OCI-LY1 (cell line): ENCODE results near the gene SCGB2A2.

Experiments
- H2AFZ ChIP-seq: fragments of 200-600 bp; sonication (generic), shearing (Covaris generic); 2 replicates; pipeline ENCODE4 v1.6.0; 2014; ENCODE audit warnings: antibody characterized with exemption, mild to moderate bottlenecking, low read length
- H3F3A ChIP-seq: fragments of 200-600 bp; sonication (generic), shearing (Covaris generic); 2 replicates; pipeline ENCODE4 v1.6.0; 2014; ENCODE audit warnings: mild to moderate bottlenecking, antibody characterized with exemption, low read length, moderate library complexity; ENCODE audit not compliant: insufficient read depth
- H3K27ac ChIP-seq: fragments of 200-600 bp; sonication (generic); 2 replicates; pipeline ENCODE4 v1.5.1; 2014; ENCODE audit warnings: low read length, mixed run types, mild to moderate bottlenecking, low read depth; ENCODE audit not compliant: poor library complexity, severe bottlenecking
- H3K27me3 ChIP-seq: fragments of 200-600 bp; sonication (generic); 2 replicates; pipeline ENCODE4 v1.6.0; 2014; ENCODE audit warnings: antibody characterized with exemption, mild to moderate bottlenecking, low read length, moderate library complexity; ENCODE audit not compliant: insufficient read depth
- H3K36me3 ChIP-seq: fragments of 200-600 bp; sonication (generic); 2 replicates; pipeline ENCODE4 v1.6.1; 2014; ENCODE audit warnings: mild to moderate bottlenecking, antibody characterized with exemption, low read length, moderate library complexity, mixed read lengths; ENCODE audit not compliant: insufficient read depth
- H3K4me1 ChIP-seq: fragments of 200-600 bp; sonication (generic); 2 replicates; pipeline ENCODE4 v1.5.1; 2014; ENCODE audit warnings: mild to moderate bottlenecking, low read length, moderate library complexity; ENCODE audit not compliant: insufficient read depth, severe bottlenecking
- H3K4me2 ChIP-seq: fragments of 200-600 bp; sonication (generic), shearing (Covaris generic); 2 replicates; pipeline ENCODE4 v1.6.1; 2014; ENCODE audit warnings: low read length
- H3K4me3 ChIP-seq: fragments of 200-600 bp; sonication (generic); 2 replicates; pipeline ENCODE4 v1.5.1; 2014; ENCODE audit warnings: low read length, low read depth, mild to moderate bottlenecking, mixed read lengths; ENCODE audit not compliant: poor library complexity, severe bottlenecking
- H3K79me2 ChIP-seq: fragments of 200-600 bp; shearing (Covaris generic); 2 replicates; pipeline ENCODE4 v1.6.1; 2016; ENCODE audit warnings: mixed run types, low read length, mixed read lengths; ENCODE audit not compliant: insufficient read depth
- H3K9ac ChIP-seq: fragments of 200-600 bp; sonication (generic), shearing (Covaris generic); 2 replicates; pipeline ENCODE4 v1.6.1; 2014; ENCODE audit warnings: mild to moderate bottlenecking, low read length, mixed read lengths
- H3K9me2 ChIP-seq: fragments of 200-600 bp; sonication (generic), shearing (Covaris generic); 2 replicates; pipeline ENCODE4 v1.6.1; 2014; ENCODE audit warnings: low read depth, mild to moderate bottlenecking, low read length, mixed read lengths
- H3K9me3 ChIP-seq: fragments of 200-600 bp; shearing (Covaris generic); 2 replicates; pipeline ENCODE4 v1.6.1; 2014; ENCODE audit warnings: low read length, mixed read lengths
- H4K20me1 ChIP-seq: fragments of 200-600 bp; sonication (generic), shearing (Covaris generic); 2 replicates; pipeline ENCODE4 v1.6.0; 2016; ENCODE audit warnings: mild to moderate bottlenecking, low read length; ENCODE audit not compliant: insufficient read depth
- EZH2 ChIP-seq: fragments of 200-600 bp; sonication (generic), shearing (Covaris generic); IDR thresholded peaks from 2 replicates; pipeline ENCODE4 v1.8.0; 2017; ENCODE audit warnings: borderline replicate concordance, mixed run types, mild to moderate bottlenecking, antibody characterized with exemption, low read length, moderate library complexity, mixed read lengths
- TF ChIP-seq, protein P1 (sequence below): fragments of 200-600 bp; sonication (generic), shearing (Covaris generic); IDR thresholded peaks from 2 replicates; pipeline ENCODE4 v1.5.1; 2017; ENCODE audit warnings: mild to moderate bottlenecking, antibody characterized with exemption, low read length, moderate library complexity, mixed read lengths

Gene SCGB2A2

DNA sequence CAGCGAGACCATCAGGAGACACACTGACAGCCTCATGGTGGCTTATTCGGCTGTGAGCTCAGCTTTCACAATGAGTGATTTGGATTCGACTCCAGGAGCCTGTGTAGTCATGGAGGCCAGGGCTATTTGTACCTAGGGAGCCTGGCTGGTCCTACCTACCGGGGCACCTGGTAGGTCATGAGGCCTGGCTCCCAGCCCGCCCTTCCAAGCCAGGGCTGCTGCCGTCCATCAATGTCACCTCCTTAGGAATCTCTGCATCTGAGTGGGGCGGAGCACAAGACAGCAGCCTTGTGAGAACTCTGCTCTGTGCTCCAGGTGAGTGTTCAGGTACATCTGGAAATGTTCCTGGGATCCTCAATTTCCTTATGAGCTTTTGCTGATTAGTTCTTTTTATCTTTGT is 29.0 kb downstream of the SCGB2A2 start, which contains the start of gene SCGB1D4:
TSS of gene SCGB1D4 (minus strand) at position 101 of the 400 bp plus-strand sequence. CDS start at position 36, 65 bp downstream.
- Histone ChIP-seq H3K4me3 (no peak within 1 kb of the TSS), H3K9ac (no peak within 1 kb of the TSS), H3K27me3 (no peaks in the 10 kb centered on the region)

DNA sequence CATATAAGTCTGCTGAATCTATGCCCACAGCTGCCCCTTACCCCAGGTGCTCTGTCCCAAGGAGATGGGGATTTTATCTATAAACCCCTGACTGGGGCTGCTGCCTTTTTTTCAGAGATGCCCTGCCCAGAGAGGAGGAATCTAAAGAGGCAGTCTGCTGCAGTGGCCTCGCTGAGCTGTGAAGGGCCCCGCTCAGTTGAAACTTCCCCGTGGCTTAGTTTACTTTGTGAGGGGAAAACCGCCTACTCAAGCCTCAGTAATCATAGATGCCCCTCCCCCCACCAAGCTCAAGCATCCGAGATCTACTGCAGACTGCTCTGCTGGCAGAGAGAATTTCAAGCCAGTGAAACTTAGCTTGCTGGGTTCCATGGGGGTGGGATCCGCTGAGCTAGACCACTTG is 36.3 kb downstream of the SCGB2A2 start:
- no peaks in the 10 kb centered on the region for H3K79me2 ChIP-seq
- no peaks in the 10 kb centered on the region for H3K9me2 ChIP-seq
- no peak overlapping the region for H3K4me2 ChIP-seq
- H3K9me3 ChIP-seq: no peaks in the 10 kb centered on the region
- no peak overlapping the region for H2AFZ ChIP-seq
- H3K9ac ChIP-seq: no peak overlapping the region
- H3K27ac ChIP-seq: no peak overlapping the region
- H3K4me1 ChIP-seq: no peaks in the 10 kb centered on the region
- no peaks in the 10 kb centered on the region for H4K20me1 ChIP-seq
- TF ChIP-seq EZH2: no peak
- TF ChIP-seq, protein P1, sequence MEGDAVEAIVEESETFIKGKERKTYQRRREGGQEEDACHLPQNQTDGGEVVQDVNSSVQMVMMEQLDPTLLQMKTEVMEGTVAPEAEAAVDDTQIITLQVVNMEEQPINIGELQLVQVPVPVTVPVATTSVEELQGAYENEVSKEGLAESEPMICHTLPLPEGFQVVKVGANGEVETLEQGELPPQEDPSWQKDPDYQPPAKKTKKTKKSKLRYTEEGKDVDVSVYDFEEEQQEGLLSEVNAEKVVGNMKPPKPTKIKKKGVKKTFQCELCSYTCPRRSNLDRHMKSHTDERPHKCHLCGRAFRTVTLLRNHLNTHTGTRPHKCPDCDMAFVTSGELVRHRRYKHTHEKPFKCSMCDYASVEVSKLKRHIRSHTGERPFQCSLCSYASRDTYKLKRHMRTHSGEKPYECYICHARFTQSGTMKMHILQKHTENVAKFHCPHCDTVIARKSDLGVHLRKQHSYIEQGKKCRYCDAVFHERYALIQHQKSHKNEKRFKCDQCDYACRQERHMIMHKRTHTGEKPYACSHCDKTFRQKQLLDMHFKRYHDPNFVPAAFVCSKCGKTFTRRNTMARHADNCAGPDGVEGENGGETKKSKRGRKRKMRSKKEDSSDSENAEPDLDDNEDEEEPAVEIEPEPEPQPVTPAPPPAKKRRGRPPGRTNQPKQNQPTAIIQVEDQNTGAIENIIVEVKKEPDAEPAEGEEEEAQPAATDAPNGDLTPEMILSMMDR: no peak
- no peaks in the 10 kb centered on the region for H3K27me3 ChIP-seq
- H3F3A ChIP-seq: no peaks in the 10 kb centered on the region
- H3K36me3 ChIP-seq: no peaks in the 10 kb centered on the region
- H3K4me3 ChIP-seq: no peak overlapping the region

More for the DNA sequence above, 29.0 kb downstream of the SCGB2A2 start, which contains the start of gene SCGB1D4:
- Histone ChIP-seq H3F3A (no peaks in the 10 kb centered on the region), H2AFZ (no peak within 1 kb of the TSS), H3K27ac (no peak within 1 kb of the TSS), H3K4me1 (no peaks in the 10 kb centered on the region), H3K79me2 (no peaks in the 10 kb centered on the region), H3K36me3 (no peaks in the 10 kb centered on the region), H3K4me2 (no peak within 1 kb of the TSS), H3K9me2 (no peaks in the 10 kb centered on the region), H4K20me1 (no peaks in the 10 kb centered on the region), H3K9me3 (no peaks in the 10 kb centered on the region)
- TF ChIP-seq, protein P1: no peak
- no peak for TF ChIP-seq EZH2

DNA sequence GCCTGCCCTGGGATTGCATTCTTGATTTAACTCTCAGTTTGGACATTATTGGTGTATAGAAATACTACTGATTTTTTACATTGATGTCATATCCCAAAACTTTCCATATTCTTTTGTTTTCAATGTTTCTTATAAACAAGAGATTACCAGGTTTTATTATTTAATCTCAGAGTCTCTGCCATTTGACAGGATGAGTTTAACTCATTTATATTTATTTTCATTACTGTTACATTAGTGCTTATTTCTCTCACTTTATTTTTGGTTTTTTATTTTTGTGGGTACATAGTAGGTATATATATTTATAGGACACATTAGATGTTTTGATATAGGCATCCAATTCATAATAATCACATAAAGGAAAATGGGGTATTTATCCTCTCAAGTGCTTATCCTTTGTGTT is 38.0 kb downstream of the SCGB2A2 start:
- no peak for TF ChIP-seq EZH2
- TF ChIP-seq, protein P1: no peak

More for the DNA sequence above, 38.0 kb downstream of the SCGB2A2 start:
- no peaks in the 10 kb centered on the region for H3K79me2 ChIP-seq
- H3F3A ChIP-seq: no peaks in the 10 kb centered on the region
- no peak overlapping the region for H3K4me3 ChIP-seq
- no peaks in the 10 kb centered on the region for H3K27me3 ChIP-seq
- no peak overlapping the region for H3K27ac ChIP-seq
- no peaks in the 10 kb centered on the region for H3K9me3 ChIP-seq
- H3K9me2 ChIP-seq: no peaks in the 10 kb centered on the region
- no peaks in the 10 kb centered on the region for H4K20me1 ChIP-seq
- no peaks in the 10 kb centered on the region for H3K36me3 ChIP-seq
- no peak overlapping the region for H3K9ac ChIP-seq
- H3K4me1 ChIP-seq: no peaks in the 10 kb centered on the region
- H3K4me2 ChIP-seq: no peak overlapping the region
- H2AFZ ChIP-seq: no peak overlapping the region
